Measurements from ENCODE around the gene AANAT. TPM values are rescaled to one million over a fixed set of nuclear protein-coding genes. Genes with fewer than 3 reads are reported as not detected.

AANAT gene
- total RNA-seq (2022) = not detected in 2 replicates
- Bru-seq, nascent RNA = percentile 14 among the genes with signal in this experiment
- BruChase-seq, experiment 1, labeled RNA remaining after a 6-hour chase = percentile 19 among the genes with signal in this experiment
- BruChase-seq, experiment 2, labeled RNA remaining after a 2-hour chase = percentile 20 among the genes with signal in this experiment
- long read RNA-seq = 0 reads

- no peaks in the 10 kb centered on the region for H3K9me3 Mint-ChIP-seq (ENCODE audit: low read depth, unreplicated experiment)
- no TSS peak for BruUV-seq (replicated peaks)
- H3K4me3 Mint-ChIP-seq (ENCODE audit: low read depth, unreplicated experiment) = no peak within 1 kb of the TSS
- CTCF ChIA-PET = interaction anchor here (0.6 to 1.4 kb wide), 2 partner anchors 9 to 121 kb away, joined by 3 to 8 read pairs; no protein-coding TSS in a partner anchor
- H3K36me3 Mint-ChIP-seq (ENCODE audit: insufficient read depth, unreplicated experiment) = peaks cover 12% of the 10 kb centered on the region
- H3K27me3 Mint-ChIP-seq (ENCODE audit: unreplicated experiment) = no peaks in the 10 kb centered on the region
- intact Hi-C loops (cut with micrococcal nuclease; ENCODE audit: unreplicated experiment) = no loop called here
- no peaks in the 10 kb centered on the region for H3K4me1 Mint-ChIP-seq (ENCODE audit: low read depth, unreplicated experiment)
- no peak for TF ChIP-seq CTCF (IDR thresholded peaks at IDR 0.05; ENCODE audit: unreplicated experiment)
- DNase-seq = no peak
- H3K27ac Mint-ChIP-seq (ENCODE audit: unreplicated experiment) = no peak within 1 kb of the TSS
Observed at GRCh38 chr17:76467366-76467765, at the start of gene AANAT. Gene AANAT, plus strand, starts transcription at chr17:76467603. Its CDS starts 1,144 bp downstream, at chr17:76468747.

DNA sequence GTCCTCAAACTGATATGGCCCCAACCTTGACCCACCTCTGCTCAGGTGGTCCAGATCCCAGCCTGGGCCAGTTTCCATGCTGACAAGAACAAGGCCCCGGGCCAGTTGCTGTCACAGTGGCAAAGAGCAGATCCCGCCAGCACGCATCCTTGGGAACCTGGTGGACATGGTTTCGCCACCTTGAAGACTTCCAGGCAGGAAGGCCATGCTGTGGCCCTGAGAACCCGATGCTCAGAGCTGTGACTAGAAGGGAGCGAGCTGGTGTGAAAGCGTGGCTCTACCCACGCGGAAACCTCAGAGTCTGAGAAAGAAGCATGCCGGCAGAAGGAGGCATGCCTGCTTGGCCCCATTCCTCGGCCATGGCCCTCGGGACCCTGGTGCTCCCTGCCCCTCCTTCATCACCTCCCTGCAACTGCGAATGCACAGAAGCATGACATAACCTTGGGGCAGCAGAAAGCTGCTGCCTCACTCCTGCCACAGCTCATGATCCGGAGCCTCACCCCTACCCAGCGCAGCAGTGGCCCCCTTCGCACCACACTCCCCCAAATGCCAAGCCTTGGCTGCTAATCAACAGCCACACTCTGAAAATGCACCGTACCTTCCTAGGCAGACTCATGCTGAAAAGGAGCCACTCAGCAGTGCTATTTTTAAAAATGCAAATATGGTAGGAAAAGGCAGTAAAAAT, 47.7 kb upstream of the AANAT start:
- peaks cover 8% of the 10 kb centered on the region for H3K4me1 Mint-ChIP-seq (ENCODE audit: low read depth, unreplicated experiment)
- TF ChIP-seq CTCF (IDR thresholded peaks at IDR 0.05; ENCODE audit: unreplicated experiment) = no peak
- CTCF ChIA-PET = interaction anchor here (0.7 kb wide), 1 partner anchor 284 kb away, joined by 3 read pairs; no protein-coding TSS in a partner anchor
- H3K27me3 Mint-ChIP-seq (ENCODE audit: unreplicated experiment) = no peaks in the 10 kb centered on the region
- intact Hi-C loops (cut with micrococcal nuclease; ENCODE audit: unreplicated experiment) = no loop called here
- no peaks in the 10 kb centered on the region for H3K36me3 Mint-ChIP-seq (ENCODE audit: insufficient read depth, unreplicated experiment)
- H3K27ac Mint-ChIP-seq (ENCODE audit: unreplicated experiment) = no peak overlapping the region
- BruUV-seq (replicated peaks) = no TSS peak
- H3K4me3 Mint-ChIP-seq (ENCODE audit: low read depth, unreplicated experiment) = no peak overlapping the region
- no peaks in the 10 kb centered on the region for H3K9me3 Mint-ChIP-seq (ENCODE audit: low read depth, unreplicated experiment)
- DNase-seq = no peak

DNA sequence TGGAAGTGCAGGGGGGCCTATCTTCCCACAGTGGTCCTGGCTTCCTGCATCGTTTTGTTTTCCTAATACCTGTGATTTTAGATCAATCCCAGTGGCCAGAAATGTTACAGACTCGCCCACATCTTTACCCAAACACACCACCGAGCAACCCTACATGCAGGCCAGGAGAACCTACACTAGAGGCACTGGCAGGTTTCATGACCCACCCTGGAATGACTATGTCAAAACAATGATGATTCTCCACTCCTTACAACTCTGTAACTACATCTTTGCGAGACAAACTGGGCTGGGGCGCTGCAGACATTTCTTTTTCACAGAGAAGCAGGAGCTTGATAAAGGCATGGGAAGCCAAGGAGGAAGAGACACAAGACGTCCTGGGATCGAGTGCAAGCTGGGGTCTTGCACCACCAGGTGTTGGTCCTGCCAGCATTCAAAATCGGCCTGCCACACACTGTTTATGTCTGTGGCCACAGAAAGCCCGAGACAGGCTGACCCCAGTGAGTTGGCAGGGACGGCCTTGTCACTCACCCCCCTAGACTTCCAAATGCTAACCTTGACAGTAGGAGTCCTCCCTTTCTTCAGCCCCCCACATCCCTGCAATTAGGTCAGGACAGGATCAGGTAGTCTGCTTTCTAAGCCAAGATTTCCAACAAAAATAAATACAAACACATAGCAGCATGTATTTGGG, 46.9 kb upstream of the AANAT start:
- TF ChIP-seq CTCF (IDR thresholded peaks at IDR 0.05; ENCODE audit: unreplicated experiment) = no peak
- H3K4me1 Mint-ChIP-seq (ENCODE audit: low read depth, unreplicated experiment) = peaks cover 8% of the 10 kb centered on the region
- no peak overlapping the region for H3K4me3 Mint-ChIP-seq (ENCODE audit: low read depth, unreplicated experiment)

DNA sequence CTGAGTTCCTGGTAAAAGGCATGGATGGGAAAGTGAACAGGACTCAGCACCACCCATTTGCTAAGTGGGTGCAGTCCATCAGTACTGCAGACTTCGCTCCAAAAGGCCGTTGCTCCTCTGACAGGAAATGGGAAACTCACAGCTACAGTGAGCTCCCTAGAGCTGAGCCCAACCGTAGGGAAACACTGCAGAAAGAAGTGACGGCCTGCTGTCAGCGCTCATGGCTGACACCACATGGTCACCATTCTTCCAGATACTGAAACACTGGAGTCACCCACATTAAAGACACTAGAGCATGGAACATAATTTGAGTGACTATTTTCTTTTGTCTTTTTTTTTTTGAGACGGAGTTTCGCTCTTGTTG, 46.4 kb upstream of the AANAT start:
- DNase-seq = no peak
- Mint-ChIP-seq H3K4me3 (ENCODE audit: low read depth, unreplicated experiment) (no peak overlapping the region), H3K27me3 (ENCODE audit: unreplicated experiment) (no peaks in the 10 kb centered on the region), H3K27ac (ENCODE audit: unreplicated experiment) (no peak overlapping the region), H3K36me3 (ENCODE audit: insufficient read depth, unreplicated experiment) (no peaks in the 10 kb centered on the region), H3K4me1 (ENCODE audit: low read depth, unreplicated experiment) (peaks cover 8% of the 10 kb centered on the region), H3K9me3 (ENCODE audit: low read depth, unreplicated experiment) (no peaks in the 10 kb centered on the region)
- intact Hi-C loops (cut with micrococcal nuclease; ENCODE audit: unreplicated experiment) = no loop called here
- no peak for TF ChIP-seq CTCF (IDR thresholded peaks at IDR 0.05; ENCODE audit: unreplicated experiment)
- no TSS peak for BruUV-seq (replicated peaks)
- CTCF ChIA-PET = interaction anchor here (0.6 kb wide), 1 partner anchor 14 kb away, joined by 4 read pairs; no protein-coding TSS in a partner anchor

More for the DNA sequence above, 46.9 kb upstream of the AANAT start:
- no peak for DNase-seq
- no peaks in the 10 kb centered on the region for H3K27me3 Mint-ChIP-seq (ENCODE audit: unreplicated experiment)
- no TSS peak for BruUV-seq (replicated peaks)
- no peaks in the 10 kb centered on the region for H3K36me3 Mint-ChIP-seq (ENCODE audit: insufficient read depth, unreplicated experiment)
- H3K27ac Mint-ChIP-seq (ENCODE audit: unreplicated experiment) = no peak overlapping the region
- intact Hi-C loops (cut with micrococcal nuclease; ENCODE audit: unreplicated experiment) = no loop called here
- CTCF ChIA-PET = interaction anchor here (0.6 kb wide), 1 partner anchor 14 kb away, joined by 4 read pairs; no protein-coding TSS in a partner anchor
- no peaks in the 10 kb centered on the region for H3K9me3 Mint-ChIP-seq (ENCODE audit: low read depth, unreplicated experiment)
